Mammary epithelial cell (primary cell): ENCODE data around the gene GNB5.

Source experiments
- CTCF ChIP-seq, 2 donors: IDR thresholded peaks in 1 of 2; conservative IDR thresholded peaks in 1 of 2; 2 replicates each; pipeline ENCODE4 v1.5.1; 2011 to 2012; ENCODE audit warnings: inconsistent platforms in 2 of 2, low read length in 2 of 2, mild to moderate bottlenecking in 2 of 2, control low read depth in 1 of 2, low read depth in 1 of 2; ENCODE audit not compliant: insufficient read depth in 1 of 2; ENCODE audit errors: extremely low read depth in 1 of 2
- EZH2 ChIP-seq: IDR thresholded peaks from 2 replicates; pipeline ENCODE4 v1.6.1; 2012; ENCODE audit warnings: low read length, inconsistent platforms, borderline replicate concordance

GRCh38 chr15:52069559-52069958 lies 121.6 kb downstream of the GNB5 start:
- TF ChIP-seq CTCF (conservative IDR thresholded peaks at IDR 0.05 in 1 of 2, IDR thresholded peaks at IDR 0.05 in 1 of 2; ENCODE audit: extremely low read depth in 1 of 2, insufficient read depth in 1 of 2, low read depth in 1 of 2, low read length in 2 of 2), result no peak
- TF ChIP-seq EZH2, result no peak
